GM21576 (cell line): ENCODE data around the gene RPL29.
A peak's percentile ranks its signal among the peaks of the same experiment; 100 is the strongest.
"Not testable (repeated sequence)": the region's sequence is repeated elsewhere in the genome, so short reads cannot be mapped to it uniquely, and the experiment has no call there.

Experiments used
- ATAC-seq: cut with Tn5 transposase; IDR thresholded peaks from one replicate; pipeline ENCODE4 v1.9.1; 2021; ENCODE audit warnings: mild to moderate bottlenecking, moderate library complexity; ENCODE audit not compliant: unreplicated experiment

Gene RPL29

DNA sequence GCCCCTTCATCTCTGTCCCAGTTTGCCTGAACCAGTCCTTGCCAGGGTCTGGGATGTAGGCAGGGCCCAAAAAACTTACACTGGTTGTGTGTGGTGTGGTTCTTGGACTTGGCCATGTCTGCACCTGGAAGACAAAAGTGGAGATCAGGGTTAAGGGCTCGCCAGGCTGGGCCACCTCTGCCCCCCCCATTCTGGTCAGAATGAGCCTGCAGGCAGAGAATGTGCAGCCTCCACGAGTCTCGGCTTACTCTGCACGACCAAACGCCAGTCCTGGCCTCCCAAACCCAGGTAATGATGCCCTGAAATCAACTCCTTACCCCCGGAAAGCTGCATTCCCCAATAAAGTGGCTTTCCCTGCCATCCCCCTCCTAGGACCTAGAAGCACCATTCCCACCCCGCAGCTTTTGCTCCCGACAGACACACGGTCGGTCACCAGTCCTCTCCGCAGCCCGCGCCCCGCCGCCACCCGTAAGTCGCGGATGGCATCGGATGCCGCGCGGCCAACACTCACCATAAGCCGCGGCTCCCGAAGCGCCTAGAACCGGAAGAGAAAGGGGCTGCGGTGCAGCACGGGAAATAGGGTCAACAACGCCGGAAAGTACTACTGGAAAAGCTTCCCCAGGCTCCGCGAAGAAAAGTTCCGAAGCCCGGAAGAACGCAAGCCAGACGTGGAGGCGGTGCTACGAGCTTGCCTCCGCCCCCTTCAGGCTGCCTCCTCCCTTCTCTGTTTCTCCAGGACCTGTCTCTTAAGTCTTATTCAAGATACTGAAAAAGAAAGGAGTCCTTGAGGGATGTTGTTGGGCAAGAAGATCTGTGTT lies at the start of gene RPL29:
Gene RPL29, minus strand, starts transcription at position 550 of the 818 bp plus-strand sequence. Its CDS starts 434 bp downstream, at position 116.
- peak; percentile 83 for ATAC-seq

DNA sequence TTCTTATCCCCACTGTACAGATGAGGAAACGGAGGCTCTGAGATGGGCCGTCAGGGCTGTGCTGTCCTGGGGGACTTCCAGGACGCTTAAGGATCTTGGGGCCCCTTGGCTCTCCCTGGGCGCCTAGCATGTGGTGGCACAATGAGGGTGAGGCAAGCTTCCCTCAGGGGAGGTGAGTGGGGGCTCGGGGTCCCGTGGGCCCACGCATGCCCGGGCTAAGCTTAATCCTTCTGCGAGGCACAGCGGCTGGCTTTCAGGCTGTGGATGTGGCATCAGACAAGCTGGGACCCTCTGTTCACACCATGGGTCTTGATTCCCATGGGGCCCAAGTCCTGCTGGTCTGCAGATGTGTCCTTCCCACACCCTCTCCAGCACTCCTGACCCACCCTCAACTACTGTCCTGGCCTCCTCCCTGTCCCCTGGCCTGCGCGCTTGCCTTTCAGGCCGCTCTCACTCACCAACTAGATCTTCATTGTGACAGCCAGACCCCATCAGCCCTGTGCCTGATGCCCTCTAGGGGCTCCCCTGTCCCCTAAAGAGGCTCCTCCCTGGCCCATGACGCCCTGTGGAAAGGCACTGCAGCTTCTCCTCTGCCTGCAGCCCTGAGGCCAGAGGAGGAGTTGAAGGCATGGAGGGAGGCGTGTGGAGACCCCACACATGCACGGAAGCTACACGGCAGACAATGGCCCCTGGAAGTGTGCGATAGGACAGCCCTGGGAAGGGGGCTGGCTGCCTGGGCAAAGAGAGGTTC lies 49.3 kb upstream of the RPL29 start:
- no peak for ATAC-seq

DNA sequence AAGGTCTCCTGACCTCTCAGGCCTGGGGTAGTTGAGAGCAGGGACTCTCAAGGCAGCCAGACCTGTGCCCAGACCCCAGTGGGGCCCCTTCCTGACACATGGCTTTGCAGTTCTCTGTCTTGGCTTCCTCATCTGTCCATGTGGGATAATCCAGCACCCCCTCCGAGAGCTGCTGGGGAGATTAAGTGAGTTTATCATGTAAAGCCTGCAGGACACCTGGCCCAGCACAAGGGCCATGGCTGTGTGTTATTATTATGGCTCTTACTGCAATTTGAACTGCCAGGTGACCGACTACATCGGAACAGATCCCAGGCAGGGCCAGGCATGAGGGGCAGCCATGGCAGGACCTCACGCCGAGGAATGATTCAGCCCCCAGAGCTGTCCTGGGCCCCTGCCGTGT lies 48.1 kb upstream of the RPL29 start:
- no peak for ATAC-seq

GRCh38 chr3:52043039-52043438 lies 47.3 kb upstream of the RPL29 start:
- not testable (repeated sequence) for ATAC-seq

GRCh38 chr3:52041118-52041731 lies 45.5 kb upstream of the RPL29 start:
- no peak for ATAC-seq

- no peak for ATAC-seq
Observed at GRCh38 chr3:52040600-52040999, 44.9 kb upstream of the RPL29 start.

DNA sequence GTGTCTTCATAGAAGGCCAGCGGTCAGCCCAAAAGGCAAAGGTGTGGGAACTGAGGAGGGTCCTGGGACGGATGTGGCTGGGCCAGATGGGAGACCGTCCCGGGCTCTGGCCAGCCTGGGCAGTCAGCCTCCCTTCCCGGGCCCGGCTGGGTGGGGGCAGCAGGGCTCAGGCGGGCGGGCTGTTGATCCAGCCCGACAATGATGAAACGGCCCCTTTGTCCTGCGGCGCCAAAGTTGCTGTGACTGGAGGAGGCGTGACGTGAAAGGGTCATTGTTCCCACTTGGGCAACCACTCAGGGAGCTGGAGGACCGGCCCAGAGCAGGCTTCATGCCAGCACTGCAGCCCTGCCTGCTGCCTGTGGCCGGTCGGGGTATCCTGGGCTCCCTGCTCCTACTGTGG lies 44.2 kb upstream of the RPL29 start:
- ATAC-seq, result no peak

- no peak for ATAC-seq
Observed at GRCh38 chr3:52039426-52039825, 43.7 kb upstream of the RPL29 start.

GRCh38 chr3:52038227-52038626 lies 42.5 kb upstream of the RPL29 start:
- ATAC-seq, result no peak

GRCh38 chr3:52037291-52037690 lies 41.6 kb upstream of the RPL29 start:
- ATAC-seq, result no peak

- no peak for ATAC-seq
Observed at GRCh38 chr3:52036829-52037228, 41.1 kb upstream of the RPL29 start.

- peak; percentile 54 for ATAC-seq
Observed at GRCh38 chr3:52036222-52036694, 40.6 kb upstream of the RPL29 start.

GRCh38 chr3:52034651-52035050 lies 39.0 kb upstream of the RPL29 start:
- ATAC-seq, result no peak

GRCh38 chr3:52034212-52034611 lies 38.5 kb upstream of the RPL29 start:
- ATAC-seq, result no peak

GRCh38 chr3:52033748-52034147 lies 38.1 kb upstream of the RPL29 start:
- not testable (repeated sequence) for ATAC-seq

GRCh38 chr3:52032702-52033408 lies 37.2 kb upstream of the RPL29 start:
- ATAC-seq, result no peak

GRCh38 chr3:52031896-52032295 lies 36.2 kb upstream of the RPL29 start:
- no peak for ATAC-seq

DNA sequence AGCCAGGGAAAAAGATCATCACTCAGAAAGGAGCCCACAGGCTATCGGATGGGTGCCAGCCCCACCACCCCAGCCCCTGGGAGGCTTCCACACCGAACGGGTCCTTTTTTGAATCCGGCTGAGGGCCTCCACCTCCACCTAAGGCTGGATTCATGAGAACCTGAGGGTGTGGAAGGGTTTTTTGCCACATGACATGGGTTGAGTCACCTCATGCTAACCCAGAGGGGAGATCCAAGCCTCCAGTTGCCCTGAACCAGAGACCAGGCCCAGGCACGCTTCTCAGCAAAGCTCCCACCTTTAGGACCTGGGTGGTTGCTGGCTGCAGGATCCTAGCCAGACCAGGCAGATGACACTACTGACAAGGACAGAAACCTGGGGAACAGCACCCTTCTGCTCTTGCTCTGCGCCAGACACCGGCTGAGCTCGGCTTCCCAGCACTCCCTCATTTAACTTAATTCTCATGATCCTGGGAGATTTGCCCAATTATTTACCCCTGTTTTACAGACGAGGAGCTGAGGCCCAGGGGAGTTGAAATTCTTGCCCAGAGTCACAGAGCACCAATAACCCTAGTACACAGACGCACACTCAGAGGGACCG lies 35.1 kb upstream of the RPL29 start:
- ATAC-seq, result no peak

GRCh38 chr3:52029535-52029934 lies 33.8 kb upstream of the RPL29 start:
- ATAC-seq, result no peak

- no peak for ATAC-seq
Observed at GRCh38 chr3:52029053-52029452, 33.4 kb upstream of the RPL29 start.

DNA sequence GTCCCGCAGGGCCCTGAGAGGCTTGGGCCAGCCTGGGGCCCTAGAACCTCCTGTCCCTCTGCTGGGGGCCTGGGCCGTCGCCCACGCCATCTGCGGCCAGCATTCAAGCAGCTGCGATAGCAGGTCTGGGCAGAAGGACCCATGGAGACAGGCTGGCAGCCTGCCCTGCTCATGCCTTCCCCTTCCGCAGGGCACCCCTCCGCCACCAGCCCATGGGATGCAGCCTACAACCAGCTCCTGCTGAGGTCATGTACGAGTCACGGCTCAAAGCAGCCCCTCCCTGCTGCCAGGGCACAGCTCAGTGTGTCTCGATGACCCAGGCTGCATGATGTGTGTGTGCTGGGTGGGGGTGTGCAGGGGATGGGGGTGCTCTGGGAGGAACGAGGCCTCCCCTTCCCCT lies 32.9 kb upstream of the RPL29 start:
- ATAC-seq, result no peak
